GM10266 (cell line): Measurements from ENCODE around the gene PCDHGC5.

Experiments
- DNase-seq: peaks from one replicate; pipeline ENCODE4 v3.0.0; 2012; ENCODE audit errors: extremely low spot score
- CTCF ChIP-seq: IDR thresholded peaks from 2 replicates; pipeline ENCODE4 v1.5.1; 2012; ENCODE audit warnings: mild to moderate bottlenecking, low read depth; ENCODE audit not compliant: control insufficient read depth, insufficient read depth; ENCODE audit errors: missing control alignments

The PCDHGC5 gene

GRCh38 chr5:141524604-141525597, 36.0 kb downstream of the PCDHGC5 start:
- peak; percentile 98 for TF ChIP-seq CTCF
- peak; percentile 65 for DNase-seq

GRCh38 chr5:141525653-141526052, 36.8 kb downstream of the PCDHGC5 start:
- DNase-seq = no peak
- no peak for TF ChIP-seq CTCF

- TF ChIP-seq CTCF = no peak
- no peak for DNase-seq
These were observed 38.5 kb downstream of the PCDHGC5 start for GRCh38 chr5:141527426-141527825.

- no peak for TF ChIP-seq CTCF
- DNase-seq = no peak
These were observed 39.6 kb downstream of the PCDHGC5 start for GRCh38 chr5:141528291-141528984.

- DNase-seq = peak; percentile 25
- no peak for TF ChIP-seq CTCF
These were observed 40.1 kb downstream of the PCDHGC5 start for GRCh38 chr5:141529002-141529401.

GRCh38 chr5:141529873-141530272, 41.0 kb downstream of the PCDHGC5 start:
- no peak for TF ChIP-seq CTCF
- DNase-seq = no peak
